HG03571 (cell line): ENCODE results near the gene FAM120A.

ENCODE experiments used
- ATAC-seq: cut with Tn5 transposase; IDR thresholded peaks from one replicate; pipeline ENCODE4 v1.9.1; 2021; ENCODE audit not compliant: unreplicated experiment

The FAM120A gene

DNA sequence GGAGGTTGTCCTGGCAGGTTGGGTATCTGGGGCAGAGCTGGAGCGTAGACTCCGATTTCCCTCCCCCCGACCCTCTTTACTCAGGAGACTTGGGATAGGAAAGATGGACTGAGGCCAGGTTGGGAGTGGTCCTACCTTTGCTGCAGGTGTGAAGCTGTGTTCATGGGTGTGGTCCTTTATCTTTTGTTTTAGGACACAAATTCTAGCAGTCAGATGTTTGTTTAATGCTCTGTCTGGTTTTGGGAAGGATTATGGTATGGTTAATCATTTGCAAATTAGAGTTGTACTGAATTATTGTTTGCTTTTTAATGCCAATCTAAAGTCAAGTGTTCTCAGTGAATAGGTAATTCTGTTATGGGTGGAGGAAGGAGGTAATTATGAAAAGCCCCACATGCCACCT is 16.0 kb downstream of the FAM120A start:
- no peak for ATAC-seq

DNA sequence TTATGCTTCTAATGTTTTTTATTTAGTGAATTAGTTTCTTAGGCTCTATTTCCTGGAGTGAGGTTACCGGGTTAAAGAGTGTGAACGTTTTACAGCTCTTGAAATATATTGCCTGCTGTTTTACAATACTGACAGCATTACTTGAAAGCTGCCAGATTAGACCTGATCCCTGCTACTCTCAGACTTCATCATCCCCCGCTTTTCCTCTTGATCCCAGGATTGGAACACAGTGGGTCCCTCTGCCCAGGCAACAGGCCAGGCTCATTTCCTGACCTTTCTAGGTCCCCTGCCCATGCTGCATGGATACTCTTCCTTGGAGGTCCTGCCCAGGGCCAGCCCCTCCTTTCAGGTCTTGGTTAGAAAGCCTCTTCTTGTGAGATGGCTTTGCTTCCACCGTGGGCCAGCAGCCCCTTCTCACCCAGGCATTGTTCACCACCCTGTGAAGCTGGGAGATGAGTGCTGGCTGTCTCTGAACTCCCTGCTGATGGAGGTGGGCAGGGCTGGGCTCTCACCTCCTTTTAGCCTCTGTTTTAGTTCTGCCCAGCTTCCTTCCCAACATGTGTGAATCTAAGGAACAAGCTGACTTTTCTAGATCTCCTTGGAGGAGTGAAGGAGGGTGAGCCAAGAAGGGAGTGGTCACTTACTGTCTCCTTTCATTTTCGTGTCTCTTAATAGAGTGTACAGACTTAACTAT is 17.4 kb downstream of the FAM120A start:
- no peak for ATAC-seq

DNA sequence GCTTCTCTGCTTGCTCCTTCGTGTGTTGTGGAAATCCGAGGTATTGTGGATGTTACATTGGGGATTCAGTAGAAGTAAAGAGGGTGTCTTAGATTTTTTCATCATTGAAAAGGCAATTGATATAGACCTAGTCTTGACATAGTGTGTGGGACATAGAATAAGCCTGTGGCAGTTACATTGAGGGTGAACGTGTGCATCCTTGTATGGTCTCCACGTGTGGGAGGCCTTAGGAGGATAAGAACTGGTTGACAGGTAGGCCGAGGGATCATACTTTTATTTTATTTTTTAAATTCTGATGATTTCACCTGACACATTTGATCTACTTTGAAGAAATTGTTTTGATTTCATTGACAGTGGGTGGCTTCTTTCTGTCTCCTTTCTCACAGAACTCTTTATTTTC is 18.9 kb downstream of the FAM120A start:
- no peak for ATAC-seq

DNA sequence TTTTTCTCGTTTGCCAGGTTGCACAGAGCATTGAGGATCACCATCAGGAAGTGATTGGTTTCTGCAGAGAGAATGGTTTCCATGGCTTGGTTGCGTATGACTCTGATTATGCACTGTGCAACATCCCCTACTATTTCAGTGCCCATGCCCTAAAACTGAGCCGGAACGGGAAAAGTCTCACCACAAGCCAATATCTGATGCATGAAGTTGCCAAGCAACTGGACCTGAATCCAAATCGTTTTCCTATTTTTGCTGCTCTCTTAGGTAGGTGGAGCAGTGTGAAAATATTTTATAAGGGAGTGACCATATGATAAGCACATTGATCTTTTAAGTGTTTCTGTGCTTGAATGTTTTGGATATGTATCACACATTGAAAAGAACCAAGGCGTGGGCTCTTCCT is 19.6 kb downstream of the FAM120A start:
- no peak for ATAC-seq

DNA sequence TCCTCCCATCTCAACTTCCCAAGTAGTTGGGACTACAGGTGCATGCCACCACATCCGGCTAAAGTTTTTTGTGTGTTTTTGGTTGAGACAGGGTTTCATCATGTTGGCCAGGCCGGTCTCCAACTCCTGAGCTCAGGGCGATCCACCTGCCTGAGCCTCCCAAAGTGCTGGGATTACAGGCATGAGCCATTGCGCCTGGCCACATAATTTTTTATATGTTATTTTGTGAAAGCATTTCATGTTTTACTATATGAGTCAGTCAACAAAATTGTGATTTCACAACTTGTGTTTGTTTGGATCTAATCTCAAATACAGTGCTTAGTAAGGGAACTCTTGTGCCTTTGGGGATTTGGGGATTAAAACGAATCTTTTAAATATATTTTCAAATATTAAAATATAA is 21.9 kb downstream of the FAM120A start:
- no peak for ATAC-seq

DNA sequence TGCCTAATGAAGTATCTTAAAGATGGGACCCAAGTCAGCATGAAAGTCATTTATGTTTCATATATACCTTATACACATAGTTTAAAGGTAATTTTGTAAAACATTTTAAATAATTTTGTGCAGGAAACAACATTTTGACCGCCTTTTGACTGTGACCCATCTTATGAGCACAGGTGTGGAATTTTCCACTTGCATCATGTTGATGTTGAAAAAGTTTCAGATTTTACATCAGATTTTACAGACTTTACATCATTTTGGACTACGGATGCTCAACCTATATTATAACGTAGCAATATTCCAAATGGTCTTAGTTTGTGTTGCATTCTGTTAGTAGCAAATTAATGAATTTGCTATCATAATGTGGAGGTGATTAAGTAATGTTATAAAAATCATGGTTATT is 23.6 kb downstream of the FAM120A start:
- no peak for ATAC-seq

DNA sequence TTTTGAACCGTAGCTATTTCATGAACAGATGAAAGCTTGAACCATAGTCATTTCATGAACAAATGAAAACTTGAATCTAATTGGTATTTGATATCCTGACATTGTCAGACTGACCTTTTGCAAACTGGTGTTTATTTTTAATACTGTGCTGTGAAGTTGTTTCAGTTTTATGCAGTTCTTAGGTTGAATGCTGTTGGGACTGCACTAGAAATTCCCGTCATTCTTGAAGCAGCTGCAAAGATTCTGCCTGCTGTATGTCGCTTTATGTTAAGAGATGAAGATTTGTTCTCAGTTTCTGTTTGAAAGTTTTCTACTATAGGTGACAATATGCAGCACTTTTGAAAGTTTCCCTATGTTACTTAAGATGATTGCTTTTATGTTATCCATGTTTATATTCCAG is 24.4 kb downstream of the FAM120A start:
- no peak for ATAC-seq

DNA sequence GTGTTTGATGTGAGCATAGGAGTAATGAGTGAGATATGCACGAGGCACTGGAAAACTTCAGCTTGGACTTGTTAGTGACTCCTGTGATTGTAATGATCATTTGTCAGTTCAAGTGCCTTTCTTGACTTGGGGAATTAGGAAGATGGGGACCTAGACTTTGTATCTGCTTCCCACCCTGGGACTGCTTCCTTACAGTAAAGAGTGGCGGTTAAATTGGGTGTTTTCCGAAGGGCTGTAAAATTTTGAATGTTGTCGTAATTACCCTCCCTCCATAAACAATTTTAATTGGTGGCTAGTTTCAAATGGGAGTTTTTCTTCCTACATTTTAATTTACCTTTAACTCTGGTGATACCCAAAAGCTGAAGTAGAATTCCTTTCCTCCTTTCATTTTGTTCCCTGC is 25.4 kb downstream of the FAM120A start:
- no peak for ATAC-seq

DNA sequence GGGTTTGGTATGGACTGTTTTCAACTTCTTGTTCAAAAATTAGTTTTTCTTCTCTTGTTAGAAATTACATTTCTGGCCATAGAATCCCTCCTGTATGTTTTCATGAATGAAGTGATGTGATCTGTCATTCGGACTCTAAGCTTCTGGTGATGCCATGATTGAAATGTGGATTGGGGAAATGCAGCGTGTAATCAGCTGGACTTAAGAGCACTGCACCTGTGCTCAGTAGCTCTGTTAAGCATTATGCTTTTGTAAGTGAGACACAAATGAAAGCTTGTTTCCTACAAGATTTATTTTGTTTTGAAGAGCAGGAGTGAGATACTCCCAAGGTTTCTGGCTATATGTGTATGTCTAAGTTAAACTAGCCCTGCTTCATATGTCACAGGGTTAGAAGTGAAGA is 25.9 kb downstream of the FAM120A start:
- no peak for ATAC-seq

DNA sequence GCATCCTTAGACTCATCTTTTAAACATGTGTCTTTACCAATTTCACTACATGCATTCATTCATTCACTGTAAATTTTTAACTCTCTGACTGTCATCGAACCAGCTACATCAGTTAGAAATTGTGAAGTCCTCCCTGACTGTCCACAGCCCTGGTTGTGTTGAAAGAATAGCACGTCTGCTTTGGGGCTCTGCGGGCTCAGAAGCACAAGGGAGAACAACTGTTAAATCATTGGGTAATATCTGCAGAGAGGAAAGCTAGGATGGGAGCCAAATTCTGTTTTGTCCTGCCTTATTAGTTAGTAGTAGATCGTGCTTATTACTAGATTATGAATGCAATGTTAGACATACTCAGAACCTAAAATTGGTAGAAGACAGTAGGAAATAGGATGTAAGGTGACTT is 28.2 kb downstream of the FAM120A start:
- no peak for ATAC-seq

DNA sequence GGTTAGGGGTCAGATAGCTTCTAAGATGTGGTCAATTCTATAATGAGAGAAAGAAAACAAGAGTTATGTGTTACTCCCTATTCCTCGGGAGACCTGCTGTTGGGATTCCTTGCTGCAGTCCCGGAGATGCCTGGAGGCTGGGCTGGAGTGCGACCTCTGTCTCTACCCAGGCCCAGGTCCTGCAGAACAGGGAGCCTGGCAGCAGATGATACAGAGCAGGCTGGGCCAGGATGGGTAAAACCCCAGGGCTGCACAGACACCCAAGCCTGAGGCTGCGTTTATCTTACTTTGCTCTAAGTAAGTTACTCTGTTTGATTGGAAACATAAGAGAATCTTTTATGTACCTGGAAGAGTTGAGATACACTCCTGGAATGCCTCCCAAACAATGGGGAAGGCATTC is 28.8 kb downstream of the FAM120A start:
- ATAC-seq, result no peak

DNA sequence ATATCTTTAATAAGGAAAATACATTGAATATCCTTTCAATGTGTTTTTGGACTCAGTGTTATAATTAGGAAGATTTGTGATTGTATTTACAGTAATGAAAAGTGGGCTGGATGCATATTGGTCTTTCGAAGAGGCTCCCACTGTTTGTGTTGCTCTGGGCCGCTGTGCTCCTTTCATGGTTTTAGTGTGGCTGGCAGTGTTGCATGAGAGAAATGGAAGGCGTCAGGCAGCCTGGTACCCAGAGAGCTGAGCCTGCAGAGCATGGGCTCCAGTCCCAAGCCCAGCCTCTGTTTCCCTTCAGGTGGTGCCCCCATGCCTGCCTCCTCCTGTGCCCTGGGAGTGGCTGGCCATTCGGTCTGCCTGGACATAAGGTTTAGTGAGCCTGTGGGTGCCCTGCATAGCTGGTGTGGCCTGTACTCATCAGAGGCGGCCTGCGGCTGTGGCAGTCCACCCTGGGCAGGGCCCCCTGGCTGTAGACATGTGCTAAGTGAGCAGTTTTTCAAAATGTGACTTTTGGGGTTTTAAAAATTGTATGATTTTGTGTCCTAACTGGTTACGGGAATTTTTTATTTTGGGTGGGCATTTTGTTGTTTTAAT is 29.3 kb downstream of the FAM120A start:
- ATAC-seq, result no peak

DNA sequence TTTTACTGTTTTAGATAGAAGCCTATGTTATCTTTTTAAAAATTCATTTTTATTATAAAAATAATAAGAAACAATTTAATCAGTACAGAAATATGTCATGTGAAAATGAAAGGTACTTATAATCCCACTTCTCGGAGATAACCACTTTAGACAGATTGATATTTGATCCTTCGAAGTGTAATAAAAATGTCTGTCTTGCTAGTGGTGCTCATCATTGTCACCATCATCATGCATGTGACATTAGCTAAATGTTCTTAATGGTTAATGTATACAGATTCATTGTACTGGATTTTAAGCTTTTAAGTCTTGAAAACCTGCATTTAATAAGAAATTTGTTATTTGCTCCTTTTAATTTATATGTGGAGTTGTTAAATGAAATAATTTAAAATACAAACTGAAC is 32.0 kb downstream of the FAM120A start:
- ATAC-seq, result no peak

DNA sequence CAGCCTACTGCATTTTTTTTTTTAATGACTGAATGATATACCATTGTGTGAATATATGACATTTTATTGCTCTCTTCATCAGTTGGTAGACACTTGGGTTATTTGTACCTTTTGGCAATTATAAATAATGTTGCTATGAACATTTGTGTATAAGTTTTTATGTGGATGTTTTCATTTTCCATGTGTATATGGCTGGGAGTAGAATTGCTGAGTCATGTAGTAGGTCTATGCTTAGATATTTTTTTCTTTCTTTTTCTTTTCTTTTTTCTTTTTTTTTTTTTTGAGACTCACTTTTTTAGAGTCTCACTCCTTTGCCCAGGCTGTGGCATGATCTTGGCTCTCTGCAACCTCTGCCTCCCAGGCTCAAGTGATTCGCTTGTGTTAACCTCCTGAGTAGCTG is 34.8 kb downstream of the FAM120A start:
- ATAC-seq, result no peak

DNA sequence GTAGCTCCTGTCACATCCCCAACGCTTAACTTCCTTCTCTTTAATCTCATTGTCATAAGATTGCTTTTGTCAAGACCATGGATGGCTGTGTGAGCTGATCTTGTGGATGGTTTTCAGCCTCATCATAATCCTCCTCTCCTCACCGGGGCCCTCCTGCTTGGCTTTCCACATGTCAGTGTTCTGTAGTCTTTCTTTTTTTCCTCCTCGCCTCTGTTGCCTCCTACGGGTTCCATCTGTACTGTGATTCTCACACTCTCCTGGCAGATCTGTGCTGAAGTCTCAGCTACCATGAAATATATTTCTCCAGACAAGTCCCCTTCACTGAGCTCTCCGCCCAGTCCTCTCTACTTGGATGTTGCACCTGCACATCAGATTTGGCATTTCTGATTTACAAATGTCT is 36.8 kb downstream of the FAM120A start:
- no peak for ATAC-seq

DNA sequence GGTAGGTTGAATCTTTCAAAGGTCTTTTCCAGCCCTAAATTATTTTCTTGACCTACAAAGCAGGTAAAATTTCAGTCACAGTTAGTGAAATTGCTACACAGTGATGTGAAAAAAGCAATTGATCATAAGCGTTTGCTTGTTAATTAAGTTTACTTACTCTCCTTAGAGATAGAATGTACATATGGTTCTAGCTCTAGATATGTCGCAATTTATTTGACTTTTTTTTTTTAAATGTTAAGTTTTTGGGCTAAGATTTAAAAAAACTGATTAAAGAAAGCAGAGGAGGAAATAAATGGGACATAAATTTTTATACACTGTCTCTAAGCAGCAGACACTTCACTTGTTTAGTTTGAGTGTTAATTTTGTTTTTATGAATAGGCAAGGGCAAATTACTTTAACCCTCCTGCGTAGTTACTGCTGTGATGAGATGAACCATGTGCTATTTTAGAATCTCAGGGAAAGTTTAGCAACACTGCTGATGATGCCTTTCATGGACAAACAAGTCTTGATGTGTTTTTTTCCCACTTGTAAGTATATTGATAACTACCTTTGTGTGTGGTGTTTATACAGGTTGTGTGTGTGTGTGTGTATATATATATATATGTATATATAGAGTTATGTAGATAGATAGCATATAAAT is 40.2 kb downstream of the FAM120A start:
- ATAC-seq, result no peak

DNA sequence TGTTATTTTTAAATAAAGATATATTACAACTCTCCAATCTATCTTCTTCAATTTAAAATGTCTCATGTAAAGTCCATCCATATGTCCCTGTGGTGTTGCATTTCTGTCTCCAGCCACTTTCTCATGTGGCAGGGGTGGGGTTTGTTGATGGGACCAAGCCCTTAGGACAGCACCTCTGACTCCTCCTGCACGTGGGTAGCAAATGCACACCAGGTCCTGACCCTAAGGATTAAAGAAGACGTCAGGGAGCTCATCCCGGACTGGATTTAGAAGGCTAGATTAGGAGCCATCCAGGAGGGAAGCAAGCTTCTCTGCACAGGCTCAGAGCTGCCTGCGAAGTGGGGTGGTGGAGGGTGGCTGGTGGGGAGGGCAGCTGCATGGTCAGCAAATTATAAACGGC is 40.8 kb downstream of the FAM120A start:
- ATAC-seq, result no peak

DNA sequence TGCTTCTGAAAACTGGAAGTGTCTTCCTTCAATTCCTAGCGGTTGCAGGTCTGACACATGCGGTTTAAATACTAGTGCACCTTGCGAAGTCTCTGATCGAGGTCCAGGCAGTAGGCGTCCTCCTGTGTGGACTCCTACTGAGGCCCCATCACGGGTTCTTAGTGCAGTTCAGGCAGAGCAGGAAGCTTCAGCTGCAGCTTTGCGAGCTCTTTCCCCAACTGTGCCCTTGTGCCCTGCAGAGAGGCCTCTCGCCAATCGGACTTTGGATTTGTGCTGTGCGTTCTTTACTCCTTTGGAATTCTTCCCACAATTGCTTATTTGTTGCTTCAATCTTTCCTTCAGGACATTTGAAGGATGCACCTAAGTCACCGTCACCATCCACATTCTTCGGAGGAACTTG is 42.5 kb downstream of the FAM120A start:
- no peak for ATAC-seq

DNA sequence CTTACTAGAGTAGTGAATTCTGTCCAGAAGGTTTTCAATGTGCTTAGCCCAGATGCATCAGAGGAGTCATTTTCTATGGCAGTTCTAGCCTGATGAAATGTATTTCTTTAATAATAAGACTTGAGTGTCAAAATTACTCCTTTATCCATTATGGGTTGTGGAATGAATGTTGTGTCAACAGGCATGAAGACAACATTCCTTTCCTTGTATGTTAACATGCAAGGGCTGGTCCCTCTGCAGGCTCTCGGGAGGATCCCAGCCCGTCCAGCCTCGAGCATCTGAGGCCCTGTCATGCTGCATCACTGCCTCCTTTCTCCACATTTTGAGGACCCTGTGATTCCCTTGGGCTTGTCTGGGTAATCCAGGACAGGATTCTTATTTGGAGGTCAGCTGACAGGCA is 44.8 kb downstream of the FAM120A start:
- ATAC-seq, result no peak

DNA sequence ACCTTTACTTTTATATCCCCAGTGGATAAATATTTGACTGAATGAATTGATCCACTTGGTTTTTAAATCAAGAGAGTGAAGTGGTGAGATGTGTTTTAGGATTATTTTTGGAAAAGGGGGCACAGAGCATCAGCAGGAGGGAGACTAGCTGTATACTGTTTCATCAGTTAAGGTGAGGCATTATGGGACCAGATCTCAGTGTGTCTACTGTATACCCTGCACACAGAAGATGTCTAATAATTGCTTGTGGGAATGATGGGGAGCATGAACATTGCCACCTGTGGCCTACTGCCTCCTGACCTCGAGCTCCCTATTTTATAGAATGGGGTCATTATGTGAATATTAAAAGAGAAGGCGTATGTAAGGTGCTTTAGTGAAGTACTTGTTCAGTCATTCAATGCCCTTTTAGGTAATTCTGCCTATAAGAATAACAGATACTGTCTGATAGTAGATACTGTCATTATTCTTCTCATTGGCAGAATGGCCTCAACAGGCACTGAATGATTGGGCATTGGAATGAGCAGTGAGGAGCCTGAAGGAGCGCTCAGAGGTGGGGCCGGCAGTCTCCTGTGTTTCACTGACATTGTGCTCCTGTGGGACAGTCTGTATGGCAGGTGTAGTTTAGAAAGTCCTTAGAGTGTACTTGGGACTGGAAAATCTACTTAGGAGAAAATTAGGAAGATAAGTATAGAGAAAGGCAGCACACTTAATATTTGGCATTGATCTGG is 49.2 kb downstream of the FAM120A start:
- no peak for ATAC-seq

DNA sequence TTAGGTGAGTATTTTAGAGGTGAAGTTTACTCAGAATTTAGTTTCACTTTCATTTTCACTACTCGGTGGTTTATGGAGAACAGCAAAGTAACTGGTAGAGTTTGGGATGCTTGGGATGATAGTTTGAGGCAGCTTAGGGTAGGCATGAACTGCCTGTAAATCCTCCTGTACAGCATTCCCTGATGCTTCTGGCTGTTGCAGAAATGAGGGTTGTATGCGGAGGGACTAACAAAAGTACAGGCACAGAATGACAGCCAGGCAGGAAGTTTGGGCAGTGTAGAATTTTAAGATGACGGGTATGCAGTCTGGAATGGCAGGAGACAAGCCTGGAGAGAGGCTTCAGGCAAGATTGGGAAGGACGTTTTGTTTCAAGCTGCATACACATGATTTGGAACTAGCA is 49.9 kb downstream of the FAM120A start:
- ATAC-seq, result no peak

DNA sequence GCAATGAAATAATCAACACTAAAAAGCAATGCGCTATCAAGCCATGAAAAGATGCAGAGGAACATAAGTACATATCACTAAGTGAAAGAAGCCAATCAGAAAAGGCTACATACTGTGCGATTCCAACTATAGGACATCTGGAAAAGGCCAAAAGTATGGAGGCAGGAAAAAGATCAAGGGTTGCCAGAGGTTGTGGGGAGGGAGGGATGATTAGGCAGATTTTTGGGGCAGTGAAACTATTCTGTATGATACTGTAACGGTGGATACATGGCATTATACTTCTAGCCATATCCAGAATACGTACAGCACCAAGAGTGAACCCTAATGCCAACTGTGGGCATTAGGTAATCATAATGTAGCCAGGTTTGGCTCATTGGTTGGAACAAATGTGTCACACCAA is 51.9 kb downstream of the FAM120A start:
- no peak for ATAC-seq
